G401 (cell line): ENCODE data around the gene PDXDC1. TPM values are rescaled to one million over a fixed set of nuclear protein-coding genes. Genes with fewer than 3 reads are reported as not detected.
"Not testable (repeated sequence)": the region's sequence is repeated elsewhere in the genome, so short reads cannot be mapped to it uniquely, and the experiment has no call there.

ENCODE experiments used
- DNase-seq: peaks from one replicate; pipeline ENCODE4 v3.0.0-alpha.2; 2015; ENCODE audit warnings: low spot score
- in situ Hi-C: cut with HindIII; loops from 2 replicates; pipeline ENCODE4 v1.10.0; 2016; ENCODE audit warnings: low sequenced_read_pairs, mixed read lengths
- total RNA-seq: library from RNA; depleted of rRNA; stranded (reverse); fragments of >200 nt; shearing (Covaris generic); gene quantifications from 2 replicates; pipeline ENCODE4 v1.2.3, GENCODE V29; 2014

PDXDC1 gene
- total RNA-seq, 1 experiment from 2014 or later = 45.2 TPM

DNA sequence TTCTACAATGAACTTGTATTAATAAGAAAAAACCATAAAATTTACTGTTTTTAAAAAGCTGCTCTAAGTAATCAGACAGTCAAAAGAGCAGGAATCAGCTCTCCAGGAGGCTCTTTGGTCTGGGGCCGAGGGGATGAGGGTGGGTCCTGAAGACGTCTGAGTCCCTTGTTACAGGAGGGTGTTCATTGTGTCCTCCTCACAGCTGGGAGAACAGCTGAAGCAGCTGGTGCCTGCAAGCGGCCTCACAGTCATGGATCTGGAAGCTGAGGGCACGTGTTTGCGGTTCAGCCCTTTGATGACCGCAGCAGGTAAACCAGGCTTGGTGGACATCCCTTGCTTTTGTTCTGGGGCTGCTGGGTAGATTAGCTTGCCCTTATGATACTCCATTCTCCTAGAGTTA lies 54.9 kb downstream of the PDXDC1 start:
- in situ Hi-C loops, DNase-seq: not testable (repeated sequence)

- in situ Hi-C loops = no loop called here
- DNase-seq = no peak
These were observed 56.4 kb downstream of the PDXDC1 start for GRCh38 chr16:15031179-15031578.

DNA sequence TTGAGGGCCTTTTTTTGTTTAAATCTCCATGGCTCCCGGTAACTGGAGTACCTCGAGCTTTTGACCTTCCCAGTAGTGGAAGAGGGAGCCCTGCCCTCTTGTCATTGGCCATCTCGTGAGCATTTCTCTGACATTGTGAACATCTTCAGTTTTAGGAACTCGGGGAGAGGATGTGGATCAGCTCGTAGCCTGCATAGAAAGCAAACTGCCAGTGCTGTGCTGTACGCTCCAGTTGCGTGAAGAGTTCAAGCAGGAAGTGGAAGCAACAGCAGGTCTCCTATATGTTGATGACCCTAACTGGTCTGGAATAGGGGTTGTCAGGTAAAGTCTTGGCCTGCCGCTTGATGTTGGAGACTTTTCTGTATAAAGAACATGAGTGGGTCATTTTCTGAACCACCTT lies 56.8 kb downstream of the PDXDC1 start:
- DNase-seq = no peak
- in situ Hi-C loops = no loop called here

GRCh38 chr16:15032547-15033308 lies 57.9 kb downstream of the PDXDC1 start:
- no peak for DNase-seq
- in situ Hi-C loops = no loop called here

GRCh38 chr16:15033309-15033707 lies 58.5 kb downstream of the PDXDC1 start:
- in situ Hi-C loops = no loop called here

DNA sequence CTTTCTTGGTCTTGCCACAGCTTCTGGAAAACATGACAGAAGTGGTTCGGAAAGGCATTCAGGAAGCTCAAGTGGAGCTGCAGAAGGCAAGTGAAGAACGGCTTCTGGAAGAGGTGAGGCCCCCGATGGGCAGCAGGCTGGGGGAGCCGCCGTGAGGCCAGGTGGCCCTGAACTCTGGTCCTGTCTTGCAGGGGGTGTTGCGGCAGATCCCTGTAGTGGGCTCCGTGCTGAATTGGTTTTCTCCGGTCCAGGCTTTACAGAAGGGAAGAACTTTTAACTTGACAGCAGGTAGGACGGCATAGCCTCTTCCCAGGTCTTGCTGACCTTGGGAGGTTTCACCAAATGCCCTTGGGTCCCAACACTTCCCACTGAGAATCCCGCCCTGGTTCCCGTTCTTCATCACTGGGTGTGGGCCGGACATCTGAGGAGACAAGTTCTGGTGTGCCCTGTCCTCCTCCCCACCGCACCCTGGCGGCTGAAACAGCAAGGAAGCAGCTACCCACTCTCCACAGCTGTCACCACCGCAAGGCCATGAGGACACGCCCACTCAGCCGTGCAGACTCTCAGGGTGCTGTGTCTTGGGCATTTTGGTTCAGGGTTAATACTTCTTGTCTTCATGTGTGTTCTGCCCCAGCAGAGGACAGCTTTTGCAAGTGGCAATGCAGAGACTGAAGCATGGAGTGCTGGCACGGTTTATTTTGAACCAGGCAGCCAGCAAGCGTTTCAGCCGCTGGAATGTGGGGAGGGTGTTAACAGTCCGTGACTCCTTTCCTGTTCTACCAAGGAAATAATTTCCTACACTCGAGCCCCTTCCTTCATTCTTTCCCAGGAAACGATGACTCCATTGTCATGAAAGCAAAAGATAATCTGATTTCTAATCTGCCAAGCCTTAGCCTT lies 59.7 kb downstream of the PDXDC1 start:
- DNase-seq = no peak
- in situ Hi-C loops = no loop called here

More at GRCh38 chr16:15033309-15033707, 58.5 kb downstream of the PDXDC1 start:
- no peak for DNase-seq

- in situ Hi-C loops = no loop called here
These were observed 60.4 kb downstream of the PDXDC1 start for GRCh38 chr16:15035163-15035729.

GRCh38 chr16:15037003-15037402 lies 62.2 kb downstream of the PDXDC1 start:
- no peak for DNase-seq
- in situ Hi-C loops = no loop called here

More at GRCh38 chr16:15035163-15035729, 60.4 kb downstream of the PDXDC1 start:
- no peak for DNase-seq

GRCh38 chr16:15037745-15038144 lies 62.9 kb downstream of the PDXDC1 start:
- DNase-seq = no peak
- in situ Hi-C loops = no loop called here

- in situ Hi-C loops = no loop called here
These were observed 63.9 kb downstream of the PDXDC1 start for GRCh38 chr16:15038689-15039088.

DNA sequence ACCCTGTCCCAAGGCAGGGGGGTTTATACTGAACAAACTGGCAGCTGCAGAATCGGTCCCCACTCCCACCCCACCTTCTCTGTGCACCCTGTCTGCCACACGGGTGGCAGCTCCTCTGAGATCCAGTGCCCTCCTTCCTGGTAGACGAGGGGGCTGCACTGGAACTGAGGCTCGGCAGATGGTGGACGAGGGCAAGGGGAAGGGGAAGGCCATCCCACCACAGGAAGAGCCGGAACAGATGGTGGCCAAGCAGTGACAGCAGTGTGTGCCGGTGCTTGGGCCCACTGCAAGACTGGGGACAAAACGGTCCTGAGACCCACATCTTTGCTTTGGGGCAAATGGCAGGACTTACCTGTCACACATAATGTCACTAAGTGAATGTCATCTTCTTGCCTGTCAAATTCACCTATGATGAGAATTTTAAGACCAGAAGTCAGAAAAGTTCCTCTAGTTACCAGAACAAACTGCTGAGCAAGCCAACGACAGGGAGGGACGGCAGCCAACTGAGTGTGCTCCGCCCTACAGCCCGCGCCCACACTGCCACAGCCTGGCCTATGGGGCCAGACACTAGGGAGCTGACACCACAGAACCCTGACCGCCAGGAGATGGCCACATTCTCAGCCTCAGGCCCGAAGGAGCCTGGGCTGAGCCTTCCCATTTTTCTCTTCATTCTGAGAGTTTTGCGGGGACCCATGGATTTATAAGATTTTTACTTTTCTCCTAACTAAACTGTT lies 66.6 kb downstream of the PDXDC1 start:
- DNase-seq = peak; percentile 64
- in situ Hi-C loops = no loop called here

More at GRCh38 chr16:15038689-15039088, 63.9 kb downstream of the PDXDC1 start:
- no peak for DNase-seq

GRCh38 chr16:15043344-15043743 lies 68.5 kb downstream of the PDXDC1 start:
- no peak for DNase-seq
- in situ Hi-C loops = no loop called here

DNA sequence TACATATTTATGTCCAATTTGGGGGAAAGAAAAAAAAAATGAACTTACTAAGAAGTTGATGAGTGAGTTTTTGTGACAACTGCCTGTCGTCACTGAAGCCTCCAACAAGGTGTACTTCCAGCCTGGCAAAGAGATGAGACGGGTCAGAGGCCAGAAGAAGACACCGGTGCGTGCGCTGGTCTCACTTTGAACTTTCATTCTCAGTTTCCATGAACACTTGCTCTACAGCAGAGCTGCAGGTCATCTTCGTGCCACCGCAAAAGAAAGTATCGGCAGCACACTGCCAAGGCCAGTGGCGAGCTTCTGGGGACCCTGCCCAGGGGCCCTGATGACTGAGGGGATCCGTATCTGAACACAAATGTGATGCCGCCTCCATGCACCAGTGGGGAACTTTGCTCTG lies 69.5 kb downstream of the PDXDC1 start:
- in situ Hi-C loops = no loop called here
- DNase-seq = no peak

- DNase-seq, in situ Hi-C loops: not testable (repeated sequence)
These were observed 70.4 kb downstream of the PDXDC1 start for GRCh38 chr16:15045270-15045669.

GRCh38 chr16:15046692-15047376 lies 72.0 kb downstream of the PDXDC1 start:
- in situ Hi-C loops = no loop called here
- DNase-seq = no peak

DNA sequence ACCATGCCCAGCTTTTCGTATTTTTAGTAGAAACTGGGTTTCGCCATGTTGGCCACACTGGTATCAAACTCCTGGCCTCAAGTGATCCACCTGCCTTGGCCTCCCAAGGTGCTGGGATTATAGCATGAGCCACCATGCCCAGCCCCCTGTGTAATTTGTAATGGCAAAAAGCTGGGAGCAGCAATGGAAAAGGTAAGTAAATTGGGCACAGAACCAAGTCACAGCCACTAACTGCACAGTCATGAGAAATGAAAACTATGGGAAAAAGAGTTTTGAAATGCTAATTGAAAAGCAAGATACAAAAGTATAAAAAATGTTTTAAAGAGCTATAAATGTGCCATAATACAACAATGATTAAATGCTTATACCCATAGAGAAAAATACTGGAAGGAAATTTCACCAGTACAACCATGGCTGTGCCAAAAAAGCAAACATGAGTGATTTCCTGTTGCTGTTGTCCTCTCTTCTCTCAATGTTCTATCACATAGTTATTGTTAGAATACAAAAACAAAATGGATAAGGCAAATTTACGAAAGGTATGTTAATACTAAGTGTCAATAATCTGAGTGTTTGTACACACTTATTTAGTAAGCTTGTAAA lies 74.9 kb downstream of the PDXDC1 start:
- in situ Hi-C loops = no loop called here

DNA sequence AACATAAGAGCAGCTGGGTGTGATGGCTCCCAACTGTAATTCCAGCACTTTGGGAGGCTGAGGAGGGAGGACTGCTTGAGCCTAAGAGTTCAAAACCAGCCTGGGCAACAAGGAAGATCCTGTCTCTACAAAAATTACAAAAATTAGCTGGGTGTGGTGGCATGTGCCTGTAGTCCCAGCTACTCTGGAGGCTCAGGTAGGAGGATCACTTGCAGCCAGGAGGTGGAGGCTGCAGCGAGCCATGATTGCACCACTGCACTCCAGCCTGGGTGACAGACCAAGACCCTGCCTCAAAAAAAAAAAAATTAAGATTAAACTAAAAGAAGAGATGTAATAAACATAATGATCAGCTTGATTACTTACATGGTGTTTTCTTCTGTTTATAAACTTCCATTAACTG lies 75.6 kb downstream of the PDXDC1 start:
- in situ Hi-C loops, DNase-seq: not testable (repeated sequence)

More for the DNA sequence above, 74.9 kb downstream of the PDXDC1 start:
- DNase-seq = no peak

- DNase-seq = no peak
- in situ Hi-C loops = no loop called here
These were observed 76.6 kb downstream of the PDXDC1 start for GRCh38 chr16:15051387-15051951.
